GM19023 (cell line): Measurements from ENCODE around the gene OMD.

Experiments used
- ATAC-seq: cut with Tn5 transposase; IDR thresholded peaks from one replicate; pipeline ENCODE4 v1.9.1; 2021; ENCODE audit warnings: mild to moderate bottlenecking, moderate library complexity; ENCODE audit not compliant: unreplicated experiment

OMD gene

GRCh38 chr9:92424340-92424739 lies at the start of gene OMD:
TSS of gene OMD (minus strand) at chr9:92424471. CDS start at chr9:92417558, 6,913 bp downstream.
- ATAC-seq: no peak

- ATAC-seq: no peak
Measured at GRCh38 chr9:92468206-92468605, 43.9 kb upstream of the OMD start.

- no peak for ATAC-seq
Measured at GRCh38 chr9:92467511-92467910, 43.2 kb upstream of the OMD start.

- no peak for ATAC-seq
Measured at GRCh38 chr9:92467041-92467440, 42.8 kb upstream of the OMD start.

GRCh38 chr9:92463984-92464383 lies 39.7 kb upstream of the OMD start:
- no peak for ATAC-seq

GRCh38 chr9:92463387-92463786 lies 39.1 kb upstream of the OMD start:
- ATAC-seq: no peak

- ATAC-seq: no peak
Measured at GRCh38 chr9:92457576-92457975, 33.3 kb upstream of the OMD start.

- no peak for ATAC-seq
Measured at GRCh38 chr9:92455217-92455616, 30.9 kb upstream of the OMD start.

- no peak for ATAC-seq
Measured at GRCh38 chr9:92446536-92446935, 22.3 kb upstream of the OMD start.

- ATAC-seq: no peak
Measured at GRCh38 chr9:92444841-92445240, 20.6 kb upstream of the OMD start.

- ATAC-seq: no peak
Measured at GRCh38 chr9:92440751-92441046, 16.4 kb upstream of the OMD start.

- no peak for ATAC-seq
Measured at GRCh38 chr9:92439921-92440750, 15.9 kb upstream of the OMD start.

- ATAC-seq: no peak
Measured at GRCh38 chr9:92438900-92439526, 14.7 kb upstream of the OMD start.

- no peak for ATAC-seq
Measured at GRCh38 chr9:92435263-92435662, 11.0 kb upstream of the OMD start.

- ATAC-seq: no peak
Measured at GRCh38 chr9:92432972-92433548, 8.8 kb upstream of the OMD start.

- no peak for ATAC-seq
Measured at GRCh38 chr9:92432350-92432749, 8.1 kb upstream of the OMD start.

- ATAC-seq: no peak
Measured at GRCh38 chr9:92429836-92430235, 5.6 kb upstream of the OMD start.

- ATAC-seq: no peak
Measured at GRCh38 chr9:92426501-92427145, 2.4 kb upstream of the OMD start.

GRCh38 chr9:92425474-92425873 lies 1.2 kb upstream of the OMD start:
- ATAC-seq: no peak

GRCh38 chr9:92423612-92424011 lies 659 bp downstream of the OMD start:
- ATAC-seq: no peak

- ATAC-seq: no peak
Measured at GRCh38 chr9:92422611-92423338, 1.5 kb downstream of the OMD start.
